HG03575 (cell line): Measurements from ENCODE around the gene HIPK2.
"Not testable (repeated sequence)": the region's sequence is repeated elsewhere in the genome, so short reads cannot be mapped to it uniquely, and the experiment has no call there.

Experiments
- ATAC-seq: cut with Tn5 transposase; IDR thresholded peaks from one replicate; pipeline ENCODE4 v1.9.1; 2021; ENCODE audit not compliant: unreplicated experiment, insufficient number of reproducible peaks, low FRiP score; ENCODE audit errors: extremely low read depth

The HIPK2 gene

GRCh38 chr7:139619367-139619657, 158.5 kb downstream of the HIPK2 start:
- ATAC-seq: no peak

GRCh38 chr7:139618482-139619366, 159.1 kb downstream of the HIPK2 start:
- no peak for ATAC-seq

GRCh38 chr7:139617074-139617473, 160.7 kb downstream of the HIPK2 start:
- no peak for ATAC-seq

- ATAC-seq: no peak
Observed at GRCh38 chr7:139614886-139615285, 162.9 kb downstream of the HIPK2 start.

GRCh38 chr7:139613971-139614411, 163.8 kb downstream of the HIPK2 start:
- ATAC-seq: no peak

- not testable (repeated sequence) for ATAC-seq
Observed at GRCh38 chr7:139611556-139611955, 166.2 kb downstream of the HIPK2 start.

- no peak for ATAC-seq
Observed at GRCh38 chr7:139610595-139610994, 167.2 kb downstream of the HIPK2 start.

GRCh38 chr7:139603896-139604295, 173.9 kb downstream of the HIPK2 start:
- no peak for ATAC-seq

- ATAC-seq: no peak
Observed at GRCh38 chr7:139603282-139603681, 174.5 kb downstream of the HIPK2 start.

GRCh38 chr7:139602143-139602722, 175.6 kb downstream of the HIPK2 start:
- no peak for ATAC-seq

GRCh38 chr7:139601176-139601575, 176.6 kb downstream of the HIPK2 start:
- no peak for ATAC-seq

- ATAC-seq: no peak
Observed at GRCh38 chr7:139600306-139600705, 177.5 kb downstream of the HIPK2 start.

- ATAC-seq: no peak
Observed at GRCh38 chr7:139598642-139599041, 179.2 kb downstream of the HIPK2 start.

- no peak for ATAC-seq
Observed at GRCh38 chr7:139597028-139597427, 180.8 kb downstream of the HIPK2 start.

GRCh38 chr7:139596626-139597025, 181.2 kb downstream of the HIPK2 start:
- no peak for ATAC-seq

- no peak for ATAC-seq
Observed at GRCh38 chr7:139595806-139596205, 182.0 kb downstream of the HIPK2 start.

- no peak for ATAC-seq
Observed at GRCh38 chr7:139594911-139595476, 182.8 kb downstream of the HIPK2 start.

- no peak for ATAC-seq
Observed at GRCh38 chr7:139594090-139594489, 183.7 kb downstream of the HIPK2 start.

- no peak for ATAC-seq
Observed at GRCh38 chr7:139592801-139593461, 184.9 kb downstream of the HIPK2 start.
